WTC11 (cell line): Measurements from ENCODE around the gene KCTD20. TPM values are rescaled to one million over a fixed set of nuclear protein-coding genes. Genes with fewer than 3 reads are reported as not detected.

ENCODE experiments used
- ATAC-seq: fragments of 200-7000 bp; cut with Tn5 transposase; 2 replicates; pipeline ENCODE4 v1.10.0; 2021; ENCODE audit warnings: mild to moderate bottlenecking, moderate library complexity
- CTCF ChIA-PET: fragments of 300-600 bp; sonication (Branson Sonifier 250); formaldehyde crosslinking; loops from one replicate; lab custom pipeline; 2021; ENCODE audit warnings: antibody characterized with exemption; lab: Charles Lee
- POLR2A ChIA-PET: fragments of 350-600 bp; sonication (Branson Sonifier 250); formaldehyde crosslinking; loops from one replicate; lab custom pipeline; 2021; ENCODE audit warnings: antibody characterized with exemption; lab: Charles Lee
- DNase-seq: peaks from one replicate; pipeline ENCODE4 v3.0.0; 2021; ENCODE audit warnings: low spot score
- H3K27ac Mint-ChIP-seq: 2 replicates; pipeline ENCODE4 v1.8.0; 2021; ENCODE audit warnings: mixed read lengths
- H3K27me3 Mint-ChIP-seq: 2 replicates; pipeline ENCODE4 v1.8.0; 2021; ENCODE audit warnings: low read depth, mild to moderate bottlenecking, moderate library complexity, mixed read lengths
- H3K36me3 Mint-ChIP-seq: 2 replicates; pipeline ENCODE4 v1.8.0; 2021; ENCODE audit warnings: mixed read lengths
- H3K4me1 Mint-ChIP-seq: 2 replicates; pipeline ENCODE4 v1.8.0; 2022; ENCODE audit warnings: mixed read lengths
- H3K4me3 Mint-ChIP-seq: 2 replicates; pipeline ENCODE4 v1.8.0; 2021; ENCODE audit warnings: mild to moderate bottlenecking, moderate library complexity, mixed read lengths
- H3K9me3 Mint-ChIP-seq: 2 replicates; pipeline ENCODE4 v1.8.0; 2021; ENCODE audit warnings: mixed read lengths
- CREB1 ChIP-seq: sonication (generic); formaldehyde crosslinking; IDR thresholded peaks from 2 replicates; pipeline ENCODE4 v1.8.0; 2023; ENCODE audit warnings: mild to moderate bottlenecking, missing genetic modification reagents
- CTCF ChIP-seq: fragments of 200-600 bp; IDR thresholded peaks from 2 replicates; pipeline ENCODE4 v1.8.0; 2022; ENCODE audit warnings: antibody characterized with exemption
- E2F1 ChIP-seq: sonication (generic); formaldehyde crosslinking; IDR thresholded peaks from 2 replicates; pipeline ENCODE4 v1.8.0; 2022; ENCODE audit warnings: mild to moderate bottlenecking, missing genetic modification reagents
- ERG ChIP-seq: fragments of 250-450 bp; sonication (Bioruptor Pico); IDR thresholded peaks from 2 replicates; pipeline ENCODE4 v1.8.0; 2021; ENCODE audit warnings: mild to moderate bottlenecking
- FOXP1 ChIP-seq: sonication (generic); formaldehyde crosslinking; IDR thresholded peaks from 2 replicates; pipeline ENCODE4 v1.8.0; 2022; ENCODE audit warnings: missing genetic modification reagents, mild to moderate bottlenecking, moderate library complexity, borderline replicate concordance
- GTF2I ChIP-seq: fragments of 250-450 bp; sonication (Bioruptor Pico); conservative IDR thresholded peaks from 2 replicates; pipeline ENCODE4 v1.4.0; 2021; ENCODE audit warnings: mild to moderate bottlenecking
- HMGA2 ChIP-seq: fragments of 250-450 bp; sonication (Bioruptor Pico); IDR thresholded peaks from 2 replicates; pipeline ENCODE4 v1.4.0; 2021; ENCODE audit warnings: mild to moderate bottlenecking, moderate library complexity
- MXD4 ChIP-seq: fragments of 250-450 bp; sonication (Bioruptor Pico); IDR thresholded peaks from 2 replicates; pipeline ENCODE4 v1.8.0; 2021; ENCODE audit warnings: mild to moderate bottlenecking, moderate library complexity, borderline replicate concordance
- NFATC4 ChIP-seq: fragments of 250-450 bp; sonication (Bioruptor Pico); IDR thresholded peaks from 2 replicates; pipeline ENCODE4 v1.9.0; 2021; ENCODE audit warnings: mild to moderate bottlenecking
- NFE2L1 ChIP-seq: sonication (generic); formaldehyde crosslinking; IDR thresholded peaks from 2 replicates; pipeline ENCODE4 v1.8.1; 2023; ENCODE audit warnings: missing genetic modification reagents
- NR3C1 ChIP-seq: sonication (generic); formaldehyde crosslinking; conservative IDR thresholded peaks from 2 replicates; pipeline ENCODE4 v1.8.1; 2023; ENCODE audit warnings: low read depth, mild to moderate bottlenecking, missing genetic modification reagents
- PRDM15 ChIP-seq: sonication (generic); formaldehyde crosslinking; IDR thresholded peaks from 2 replicates; pipeline ENCODE4 v1.8.0; 2022; ENCODE audit warnings: missing genetic modification reagents
- SOX15 ChIP-seq: fragments of 250-450 bp; sonication (Bioruptor Pico); IDR thresholded peaks from 2 replicates; pipeline ENCODE4 v1.9.0; 2021; ENCODE audit warnings: mild to moderate bottlenecking
- USF1 ChIP-seq: sonication (generic); formaldehyde crosslinking; IDR thresholded peaks from 2 replicates; pipeline ENCODE4 v1.8.0; 2022; ENCODE audit warnings: mild to moderate bottlenecking, missing genetic modification reagents
- ZNF671 ChIP-seq: fragments of 250-450 bp; sonication (Bioruptor Pico); IDR thresholded peaks from 2 replicates; pipeline ENCODE4 v1.8.0; 2021; ENCODE audit warnings: mild to moderate bottlenecking
- total RNA-seq: library from RNA; stranded (reverse); gene quantifications from 3 replicates; pipeline ENCODE4 v1.2.3, GENCODE V29; 2021

KCTD20 gene
- total RNA-seq, 1 experiment from 2014 or later: 26.7 TPM

- no peak for TF ChIP-seq NFE2L1 (CRISPR knock-in tag)
- TF ChIP-seq, all 79 proteins: peak for 0
Measured at GRCh38 chr6:36499918-36500317, 57.1 kb downstream of the KCTD20 start (continued).

GRCh38 chr6:36501686-36502085, 58.9 kb downstream of the KCTD20 start:
- Mint-ChIP-seq H3K27me3 (no peaks in the 10 kb centered on the region), H3K4me1 (no peaks in the 10 kb centered on the region), H3K4me3 (no peak overlapping the region), H3K27ac (no peak overlapping the region), H3K9me3 (no peaks in the 10 kb centered on the region), H3K36me3 (peaks cover 25% of the 10 kb centered on the region)
- DNase-seq (no peak), ATAC-seq (no peak)
- no peak for TF ChIP-seq GTF2I (CRISPR knock-in tag)
- ChIA-PET POLR2A (no interaction called here), CTCF (interaction anchor here (1.1 kb wide), 1 partner anchor 22 kb away, joined by 3 read pairs; no protein-coding TSS in a partner anchor)

- H3K27ac Mint-ChIP-seq: no peak overlapping the region
- no peak for DNase-seq
- TF ChIP-seq USF1 (no peak), CTCF (no peak), CREB1 (CRISPR knock-in tag) (no peak), SOX15 (CRISPR knock-in tag) (no peak), NFATC4 (CRISPR knock-in tag) (no peak), MXD4 (CRISPR knock-in tag) (no peak), ZNF671 (CRISPR knock-in tag) (no peak), HMGA2 (CRISPR knock-in tag) (no peak), E2F1 (CRISPR knock-in tag) (no peak), PRDM15 (no peak), NR3C1 (CRISPR knock-in tag) (no peak), ERG (CRISPR knock-in tag) (no peak), FOXP1 (no peak)
- H3K4me3 Mint-ChIP-seq: no peak overlapping the region
- CTCF ChIA-PET: interaction anchor here (0.6 kb wide), 1 partner anchor 144 kb away, joined by 3 read pairs; no protein-coding TSS in a partner anchor
- no peaks in the 10 kb centered on the region for H3K4me1 Mint-ChIP-seq
- H3K27me3 Mint-ChIP-seq: no peaks in the 10 kb centered on the region
- peaks cover 18% of the 10 kb centered on the region for H3K36me3 Mint-ChIP-seq
- H3K9me3 Mint-ChIP-seq: 0 out of 2 replicates have a peak, but pooled peaks cover 1% of the 10 kb centered on the region
- POLR2A ChIA-PET: no interaction called here
- no peak for ATAC-seq
Measured at GRCh38 chr6:36504181-36504580, 61.4 kb downstream of the KCTD20 start.
